Muscle of back (tissue), 13 donors: ENCODE measurements around the gene NRIP3. TPM values are rescaled to one million over a fixed set of nuclear protein-coding genes. Genes with fewer than 3 reads are reported as not detected.

ENCODE experiments used
- DNase-seq, 3 donors: peaks; one replicate each; pipeline versions ENCODE4 v3.0.0 to v3.0.0-alpha.2; 2013
- long read RNA-seq, 9 donors: transcript quantifications; one replicate each; lab custom pipeline, GENCODE V29; 2026
- polyA plus RNA-seq, 10 donors: library from polyadenylated mRNA; unstranded; fragments of 120-200 nt; gene quantifications; one replicate each; pipeline ENCODE4 v1.2.1, GENCODE V29; 2013; ENCODE audit not compliant: insufficient read length in 10 of 10

Gene NRIP3
- 1 to 10 TPM in 7 of 10 donors, under 1 TPM in 3; 0.69 to 1.6 (median 1.1) TPM for polyA plus RNA-seq
- long read RNA-seq, donor 1 = 0 reads
- long read RNA-seq, donor 2 = 0 reads
- long read RNA-seq, donor 3 = 0 reads
- long read RNA-seq, donor 4 = 0 reads
- long read RNA-seq, donor 5 = 0 reads
- long read RNA-seq, donor 6 = 0 reads
- long read RNA-seq, donor 7 = 0 reads
- long read RNA-seq, donor 8 = 0 reads
- long read RNA-seq, donor 9 = 0 reads

- DNase-seq = peak; percentile 56 to 88 (median 66)
Measured at GRCh38 chr11:9003573-9004182, at the start of gene NRIP3. Gene NRIP3 (minus strand): TSS chr11:9004001. CDS start chr11:9003935, 66 bp downstream.

GRCh38 chr11:9052316-9052715 lies 48.5 kb upstream of the NRIP3 start:
- no peak for DNase-seq

GRCh38 chr11:9049959-9050358 lies 46.2 kb upstream of the NRIP3 start:
- peak in 2 of 3 donors; percentile 48 to 55 for DNase-seq

GRCh38 chr11:9047964-9048523 lies 44.2 kb upstream of the NRIP3 start:
- DNase-seq = peak; percentile 62 to 90 (median 75)

GRCh38 chr11:9046481-9046880 lies 42.7 kb upstream of the NRIP3 start:
- peak; percentile 46 to 83 (median 75) for DNase-seq

GRCh38 chr11:9042488-9042887 lies 38.7 kb upstream of the NRIP3 start:
- DNase-seq = no peak

GRCh38 chr11:9041747-9042146 lies 37.9 kb upstream of the NRIP3 start:
- no peak for DNase-seq

- DNase-seq = no peak
Measured at GRCh38 chr11:9040410-9040809, 36.6 kb upstream of the NRIP3 start.

GRCh38 chr11:9039863-9040262 lies 36.1 kb upstream of the NRIP3 start:
- no peak for DNase-seq

GRCh38 chr11:9039198-9039597 lies 35.4 kb upstream of the NRIP3 start:
- DNase-seq = no peak

GRCh38 chr11:9038541-9038940 lies 34.7 kb upstream of the NRIP3 start:
- DNase-seq = no peak

GRCh38 chr11:9037963-9038362 lies 34.2 kb upstream of the NRIP3 start:
- DNase-seq = no peak

- no peak for DNase-seq
Measured at GRCh38 chr11:9037046-9037780, 33.4 kb upstream of the NRIP3 start.

GRCh38 chr11:9030601-9031000 lies 26.8 kb upstream of the NRIP3 start:
- no peak for DNase-seq

GRCh38 chr11:9029422-9029821 lies 25.6 kb upstream of the NRIP3 start:
- DNase-seq = no peak

- DNase-seq = no peak
Measured at GRCh38 chr11:9028581-9028980, 24.8 kb upstream of the NRIP3 start.

- peak in 2 of 3 donors; percentile 61 to 75 for DNase-seq
Measured at GRCh38 chr11:9025101-9025850, 21.5 kb upstream of the NRIP3 start.

GRCh38 chr11:9022961-9023680 lies 19.3 kb upstream of the NRIP3 start:
- DNase-seq = no peak

- no peak for DNase-seq
Measured at GRCh38 chr11:9020916-9021315, 17.1 kb upstream of the NRIP3 start.

GRCh38 chr11:9019861-9020260 lies 16.1 kb upstream of the NRIP3 start:
- no peak for DNase-seq

- DNase-seq = peak; percentile 30 to 62 (median 38)
Measured at GRCh38 chr11:9017773-9018172, 14.0 kb upstream of the NRIP3 start.
